Raji (cell line): ENCODE measurements around the gene RIMBP2.

Experiments used
- POLR2A ChIP-seq: IDR thresholded peaks from 2 replicates; pipeline ENCODE4 v1.6.1; 2011; ENCODE audit warnings: low read depth, low read length, control low read depth; ENCODE audit not compliant: insufficient read depth

The RIMBP2 gene

GRCh38 chr12:130745921-130746320 is 29.8 kb upstream of the RIMBP2 start:
- TF ChIP-seq POLR2A: no peak

DNA sequence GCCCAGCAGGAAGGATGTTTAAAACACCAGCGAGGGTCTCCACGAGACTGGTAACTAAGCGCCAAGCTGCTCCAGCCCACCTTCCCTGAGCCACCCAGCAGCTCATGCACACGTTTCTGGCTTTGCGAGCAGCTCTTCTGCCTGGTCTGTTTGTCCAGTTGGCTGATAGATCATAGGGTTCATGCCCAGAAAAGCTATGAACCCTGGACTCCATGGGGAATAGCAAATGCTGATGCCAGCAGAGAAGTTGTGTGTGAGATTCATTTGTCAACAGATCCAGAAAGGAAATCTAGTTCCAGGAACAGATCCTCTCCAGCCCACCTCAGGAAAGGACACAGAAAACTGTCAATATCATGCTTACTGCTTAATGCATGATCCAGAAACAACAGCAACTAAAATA is 28.2 kb upstream of the RIMBP2 start:
- TF ChIP-seq POLR2A: no peak

DNA sequence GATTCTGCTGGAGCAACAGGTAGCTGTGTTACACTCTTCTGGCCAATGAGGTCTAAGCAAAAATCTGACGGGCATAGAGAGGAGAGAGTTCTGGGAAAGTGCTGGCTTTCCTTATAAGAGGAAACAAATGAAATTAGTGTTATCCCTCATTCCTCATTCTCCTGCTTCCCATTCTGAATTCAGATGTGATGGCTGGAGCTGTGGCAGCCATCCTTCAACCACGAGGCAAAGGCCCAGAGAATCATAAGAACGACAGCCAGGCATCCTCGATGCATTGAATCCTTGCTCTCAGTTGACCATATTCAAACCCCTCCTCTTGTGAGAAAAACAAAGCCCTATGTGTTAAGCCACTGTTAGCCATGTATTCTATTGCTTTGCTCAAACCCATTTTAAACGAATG is 27.5 kb upstream of the RIMBP2 start:
- TF ChIP-seq POLR2A: no peak

- no peak for TF ChIP-seq POLR2A
Observed at GRCh38 chr12:130743176-130743575, 27.1 kb upstream of the RIMBP2 start.

DNA sequence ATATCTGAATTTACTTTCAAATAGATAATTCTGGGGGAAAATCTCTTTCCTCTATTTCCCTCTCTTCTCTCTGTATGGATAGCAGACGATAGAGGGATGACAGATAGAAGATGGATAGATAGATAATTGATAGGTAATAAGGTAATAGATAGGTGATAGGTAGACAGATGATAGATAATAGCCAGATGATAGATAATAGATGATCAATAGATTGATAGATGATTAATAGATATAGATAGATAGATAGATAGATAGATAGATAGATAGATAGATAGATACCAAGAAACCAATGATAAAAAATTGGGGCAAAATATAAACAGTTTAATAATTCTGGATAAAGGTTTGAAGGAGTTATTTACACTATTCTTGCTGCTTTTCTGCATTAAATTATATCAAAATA is 26.6 kb upstream of the RIMBP2 start:
- no peak for TF ChIP-seq POLR2A

GRCh38 chr12:130742112-130742511 is 26.0 kb upstream of the RIMBP2 start:
- TF ChIP-seq POLR2A: no peak

GRCh38 chr12:130739571-130739970 is 23.5 kb upstream of the RIMBP2 start:
- TF ChIP-seq POLR2A: no peak

- TF ChIP-seq POLR2A: no peak
Observed at GRCh38 chr12:130737731-130738130, 21.6 kb upstream of the RIMBP2 start.

- no peak for TF ChIP-seq POLR2A
Observed at GRCh38 chr12:130729344-130729743, 13.2 kb upstream of the RIMBP2 start.

DNA sequence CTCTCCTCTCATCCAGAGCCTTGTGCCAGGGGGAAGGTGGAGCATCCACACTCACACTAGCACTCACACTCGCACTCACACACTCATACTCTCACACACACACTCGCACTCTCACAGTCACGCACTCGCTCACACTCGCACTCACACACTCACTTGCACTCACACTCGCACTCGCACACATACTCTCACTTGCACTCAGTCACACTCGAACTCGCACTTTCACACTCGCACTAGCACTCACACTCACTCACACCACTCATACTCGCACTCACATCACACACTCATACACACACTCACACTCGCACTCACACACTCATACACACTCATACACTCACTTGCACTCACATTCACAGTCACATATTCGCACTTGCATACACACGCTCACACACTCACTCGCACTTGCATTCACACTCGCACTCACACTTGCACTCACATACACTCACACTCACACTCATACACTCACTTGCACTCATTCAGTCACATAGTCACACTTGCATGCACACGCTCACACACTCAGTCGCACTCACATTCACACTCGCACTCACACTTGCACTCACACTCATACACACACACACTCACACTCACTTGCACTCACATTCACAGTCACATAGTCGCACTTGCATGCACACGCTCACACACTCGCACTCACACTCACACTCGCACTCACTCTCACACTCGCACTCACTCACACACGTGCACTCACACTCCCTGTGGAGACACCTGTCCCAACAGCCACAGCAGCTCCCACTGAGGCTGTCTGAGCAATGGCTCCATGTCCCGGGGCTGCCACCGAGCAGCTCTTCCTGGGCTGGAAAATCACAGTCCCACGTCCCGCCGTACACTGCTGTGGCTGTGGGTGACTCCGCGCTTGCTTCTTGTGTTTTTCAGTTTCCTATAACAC is 12.3 kb upstream of the RIMBP2 start:
- no peak for TF ChIP-seq POLR2A

DNA sequence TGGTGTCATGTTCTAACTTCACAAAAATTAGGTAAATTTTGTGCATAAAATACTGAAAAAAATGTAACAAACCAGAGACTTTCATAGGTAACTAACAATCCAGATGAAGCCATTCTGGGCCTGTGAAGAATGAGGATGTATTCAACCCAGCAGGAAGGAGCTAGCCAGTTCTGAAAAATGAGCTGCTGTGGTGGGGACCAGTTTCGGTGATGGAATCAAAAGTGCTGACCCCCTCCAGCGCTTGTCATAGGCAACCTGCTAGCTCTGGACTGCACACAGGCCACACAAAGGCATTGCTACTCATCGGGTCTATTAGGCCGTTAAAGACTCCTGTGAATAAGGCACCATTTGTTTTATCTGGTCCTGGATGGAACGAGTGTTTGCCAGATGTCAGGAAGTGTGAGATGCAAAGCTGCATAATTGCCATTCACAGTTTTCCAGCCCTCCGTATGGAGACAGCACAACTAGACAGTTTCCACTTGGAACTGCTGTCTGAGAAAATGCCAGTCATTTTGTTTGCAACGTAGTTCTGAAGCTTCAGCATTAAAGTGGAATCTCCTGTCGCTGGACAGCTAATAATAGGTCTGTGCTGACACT is 3.3 kb upstream of the RIMBP2 start:
- TF ChIP-seq POLR2A: no peak

DNA sequence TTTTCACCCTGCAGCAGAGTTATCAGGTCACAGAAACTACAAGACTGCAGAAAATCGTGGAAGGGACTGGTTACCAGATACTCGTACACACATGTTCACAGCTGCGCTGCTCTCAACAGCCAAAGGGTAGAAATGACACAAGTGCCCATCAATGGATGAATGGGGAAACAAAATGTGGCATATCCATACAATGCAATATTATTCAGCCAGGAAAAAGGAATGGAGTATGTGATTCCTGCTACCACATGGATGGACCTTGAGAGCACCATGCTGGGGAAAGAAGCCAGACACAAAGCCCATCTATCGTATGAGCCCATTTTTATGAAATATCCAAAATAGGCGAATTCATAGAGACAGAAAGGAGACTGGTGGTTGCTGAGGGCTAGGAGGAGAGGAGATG is 1.7 kb upstream of the RIMBP2 start:
- no peak for TF ChIP-seq POLR2A

DNA sequence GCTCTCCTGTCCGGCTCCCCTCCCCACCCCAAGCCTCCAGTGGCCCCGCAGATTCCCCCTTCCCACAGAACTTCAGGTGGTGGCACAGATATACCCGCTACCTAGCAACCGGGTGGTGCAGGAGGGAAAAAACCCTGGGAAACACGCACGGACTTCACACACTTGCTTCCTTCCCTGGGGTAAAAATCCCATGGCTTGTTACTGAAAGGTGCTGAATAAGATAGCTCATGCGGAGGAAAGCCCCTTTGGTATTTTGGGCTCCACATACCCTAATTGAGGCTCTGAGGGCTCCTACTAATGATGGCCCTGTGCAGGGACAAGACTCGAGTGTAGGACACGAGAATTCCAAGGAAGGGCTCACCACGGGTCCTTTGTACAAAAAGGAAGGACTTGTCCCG is 869 bp upstream of the RIMBP2 start:
- no peak for TF ChIP-seq POLR2A

DNA sequence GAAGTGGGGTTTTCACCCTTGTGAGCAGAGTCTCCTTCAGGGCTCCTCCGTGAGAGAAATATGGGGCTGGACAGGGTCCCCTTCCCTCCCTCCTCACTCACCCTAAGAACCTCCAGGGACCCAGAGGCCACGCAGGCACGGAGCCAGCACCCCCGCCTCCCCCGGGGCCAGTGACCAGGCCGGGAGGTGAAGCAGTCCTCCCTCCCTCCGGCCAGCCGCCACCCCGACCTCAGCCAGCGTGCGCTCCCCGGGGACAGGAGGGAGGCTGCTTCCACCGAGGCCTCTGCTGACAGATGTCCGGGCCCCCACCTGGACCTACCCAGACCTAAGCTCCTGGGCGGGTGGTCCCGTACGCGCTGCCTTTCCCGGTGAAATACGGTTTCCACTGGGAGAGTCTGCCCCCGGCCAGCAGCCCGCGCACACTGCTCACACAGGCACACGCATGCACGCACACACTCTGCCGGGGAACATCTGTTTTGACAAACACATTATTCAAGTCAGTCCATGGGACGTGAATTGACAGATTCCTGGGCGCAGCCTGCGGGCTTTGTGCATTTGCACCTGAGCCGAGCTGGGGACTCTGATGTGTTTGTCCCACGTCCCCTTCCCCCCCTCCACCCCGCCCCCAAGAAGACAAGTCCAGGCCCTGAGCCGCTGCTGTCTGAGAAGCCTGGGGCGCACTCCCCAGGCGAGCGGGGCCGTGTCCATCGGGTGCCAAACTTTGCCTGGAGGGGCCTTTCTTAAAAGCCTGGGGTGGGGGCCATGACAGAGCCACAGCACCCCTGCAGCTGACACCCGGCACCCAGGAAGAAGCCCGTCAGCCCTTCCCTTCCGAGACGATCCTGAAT is 725 bp downstream of the RIMBP2 start:
- TF ChIP-seq POLR2A: no peak

DNA sequence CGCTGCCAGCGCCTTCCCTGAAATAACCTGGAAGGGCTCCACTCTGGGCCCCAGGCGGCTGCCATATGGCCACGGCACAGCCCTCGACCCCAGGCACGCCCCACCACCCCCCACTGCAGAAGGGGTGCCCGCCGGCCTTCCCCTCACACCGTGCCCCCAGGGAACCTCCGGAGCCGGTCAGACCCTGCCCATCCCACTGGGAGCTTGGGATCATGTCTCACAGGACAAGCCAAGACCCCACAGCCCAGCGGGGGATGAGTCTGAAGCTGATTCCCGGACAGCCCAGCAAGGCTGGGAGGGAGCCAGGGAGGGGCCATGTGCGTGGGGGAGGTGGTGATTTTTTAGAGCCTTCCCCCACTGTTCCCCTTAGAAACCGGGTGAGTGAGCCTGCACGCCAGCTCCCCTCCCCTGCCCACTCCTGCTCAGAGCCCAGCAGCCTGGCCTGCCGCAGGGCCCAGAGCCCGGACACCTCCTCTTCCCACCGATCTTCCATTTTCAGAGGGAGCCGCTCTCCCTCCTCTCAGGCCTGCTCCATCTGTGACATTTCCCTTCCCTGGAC is 1.4 kb downstream of the RIMBP2 start:
- TF ChIP-seq POLR2A: no peak
